A549 (cell line): ENCODE measurements around the gene HMCN1. TPM values are rescaled to one million over a fixed set of nuclear protein-coding genes. Genes with fewer than 3 reads are reported as not detected.
A peak's percentile ranks its signal among the peaks of the same experiment; 100 is the strongest.

Experiments
- ATAC-seq, 2 experiments: fragments of 200-7000 bp in 1 of 2; fragments of >200 bp in 1 of 2; cut with Nextera tagmentation in 1 of 2; cut with Tn5 transposase in 1 of 2; 3 replicates each; pipeline versions ENCODE4 v1.8.0 to v1.9.1; 2018 to 2020; ENCODE audit warnings: mild to moderate bottlenecking in 1 of 2, moderate library complexity in 1 of 2
- CTCF ChIA-PET: fragments of 300-600 bp; sonication (Branson Sonifier 250); formaldehyde crosslinking; extraction: SDS; loops from one replicate; lab custom pipeline; 2021; ENCODE audit warnings: antibody characterized with exemption, inconsistent platforms; lab: Yijun Ruan, JAX
- POLR2A ChIA-PET: fragments of 350-600 bp; formaldehyde crosslinking; extraction: SDS; loops from one replicate; lab custom pipeline; 2021; ENCODE audit warnings: antibody characterized with exemption, inconsistent platforms; lab: Yijun Ruan, JAX
- DNase-seq, 2 experiments: peaks; one replicate each; pipeline versions ENCODE4 v3.0.0 to v3.0.0-alpha.2; 2011 to 2016; ENCODE audit warnings: low read depth in 1 of 2, low spot score in 1 of 2
- FAIRE-seq: peaks from 2 replicates; lab custom pipeline; 2011; peaks lifted over from hg19 to GRCh38; lab: Jason Lieb, UNC
- H3K27ac ChIP-seq, 2 experiments: fragments of >200 bp; sonication (Bioruptor Twin); formaldehyde crosslinking; 3 replicates each; pipeline ENCODE4 v1.5.1; 2016 to 2017
- H3K4me1 ChIP-seq: fragments of >200 bp; sonication (Bioruptor Twin); formaldehyde crosslinking; 3 replicates; pipeline ENCODE4 v1.6.1; 2016
- H3K4me2 ChIP-seq: fragments of >200 bp; sonication (Bioruptor Twin); formaldehyde crosslinking; 3 replicates; pipeline ENCODE4 v1.6.1; 2016
- H3K4me3 ChIP-seq: fragments of >200 bp; sonication (Bioruptor Twin); formaldehyde crosslinking; 3 replicates; pipeline ENCODE4 v1.5.1; 2016
- H3K9me3 ChIP-seq: fragments of >200 bp; sonication (Bioruptor Twin); formaldehyde crosslinking; 3 replicates; pipeline ENCODE4 v1.6.1; 2016
- ATOH8 ChIP-seq: fragments of 250-450 bp; sonication (Bioruptor Pico); IDR thresholded peaks from 2 replicates; pipeline ENCODE4 v1.5.0; 2020; ENCODE audit warnings: low read depth, mild to moderate bottlenecking, moderate library complexity
- BHLHE40 ChIP-seq: IDR thresholded peaks from 2 replicates; pipeline ENCODE4 v1.6.1; 2012; ENCODE audit warnings: low read depth, low read length, inconsistent platforms
- CBX8 ChIP-seq: fragments of 200-600 bp; sonication (generic); IDR thresholded peaks from 2 replicates; pipeline ENCODE4 v1.6.1; 2016
- CHD4 ChIP-seq: fragments of 200-600 bp; sonication (generic); IDR thresholded peaks from 2 replicates; pipeline ENCODE4 v1.6.1; 2016; ENCODE audit warnings: antibody characterized with exemption, mild to moderate bottlenecking, borderline replicate concordance
- E2F6 ChIP-seq: IDR thresholded peaks from 2 replicates; pipeline ENCODE4 v1.6.1; 2012; ENCODE audit warnings: low read depth, borderline replicate concordance
- EHF ChIP-seq: fragments of 250-450 bp; sonication (Bioruptor Pico); IDR thresholded peaks from 2 replicates; pipeline ENCODE4 v1.5.0; 2020; ENCODE audit warnings: mild to moderate bottlenecking
- ESRRA ChIP-seq: fragments of 150-350 bp; IDR thresholded peaks from 2 replicates; pipeline ENCODE4 v1.6.1; 2014; ENCODE audit warnings: mild to moderate bottlenecking, low read length, borderline replicate concordance
- HDAC2 ChIP-seq: fragments of 200-600 bp; sonication (generic); IDR thresholded peaks from 2 replicates; pipeline ENCODE4 v1.6.1; 2016
- HEYL ChIP-seq: fragments of 250-450 bp; sonication (Bioruptor Pico); IDR thresholded peaks from 2 replicates; pipeline ENCODE4 v1.8.0; 2021; ENCODE audit warnings: mild to moderate bottlenecking, moderate library complexity
- HOXA7 ChIP-seq: fragments of 250-450 bp; sonication (Bioruptor Pico); IDR thresholded peaks from 2 replicates; pipeline ENCODE4 v1.5.0; 2020; ENCODE audit warnings: mild to moderate bottlenecking, moderate library complexity
- KDM1A ChIP-seq: fragments of 200-600 bp; sonication (generic); IDR thresholded peaks from 2 replicates; pipeline ENCODE4 v1.6.1; 2016; ENCODE audit warnings: low read depth, mild to moderate bottlenecking
- MAX ChIP-seq: IDR thresholded peaks from 2 replicates; pipeline ENCODE4 v1.6.1; 2012
- MYC ChIP-seq: IDR thresholded peaks from 2 replicates; pipeline ENCODE4 v1.6.1; 2012; ENCODE audit warnings: mild to moderate bottlenecking, inconsistent platforms, low read length, improper control_type of control experiment, borderline replicate concordance
- PBX3 ChIP-seq: IDR thresholded peaks from 2 replicates; pipeline ENCODE4 v1.6.1; 2012
- RARB ChIP-seq: fragments of 250-450 bp; sonication (Bioruptor Pico); IDR thresholded peaks from 2 replicates; pipeline ENCODE4 v1.8.0; 2021; ENCODE audit warnings: mild to moderate bottlenecking, moderate library complexity
- RNF2 ChIP-seq: fragments of 200-600 bp; sonication (generic); IDR thresholded peaks from 2 replicates; pipeline ENCODE4 v1.6.1; 2016; ENCODE audit warnings: low read depth, mild to moderate bottlenecking, antibody characterized with exemption, moderate library complexity, borderline replicate concordance
- SREBF2 ChIP-seq: fragments of 450-650 bp; IDR thresholded peaks from 2 replicates; pipeline ENCODE4 v1.6.1; 2014; ENCODE audit warnings: mild to moderate bottlenecking, moderate library complexity
- WGBS: methylation state at CpG from one replicate; pipeline ENCODE4 v1.1.6; 2017; ENCODE audit errors: missing lambda C conversion rate; 5-methylcytosine and 5-hydroxymethylcytosine counted together
- polyA plus RNA-seq, 4 experiments: library from polyadenylated mRNA; depleted of rRNA in 3 of 4; stranded (reverse); fragments of >200 nt; fragmentation: RNase III in 1 of 4; extraction: RNeasy Plus Mini Kit Qiagen cat#74134 plus additional on column Dnase treatment in 1 of 4; gene quantifications; 2 replicates in 3 of 4; 3 replicates in 1 of 4; pipeline ENCODE4 v1.2.3, GENCODE V29; 2011 to 2017
- TF ChIP-seq, protein P1 (sequence below): fragments of >200 bp; sonication (Bioruptor Twin); formaldehyde crosslinking; IDR thresholded peaks from 2 replicates; pipeline ENCODE4 v1.6.1; 2016

Gene HMCN1
- polyA plus RNA-seq, 2 of the 4 experiments (the other 2 are of a cell fraction), result 0.03 to 0.06 TPM

- Histone ChIP-seq H3K4me3 (peak overlapping the region; percentile 54; the same call in 1 of the 3 replicates), H3K4me2 (peak overlapping the region; percentile 97), H3K4me1 (0 out of 3 replicates have a peak, but pooled peaks cover 10% of the 10 kb centered on the region), H3K9me3 (no peaks in the 10 kb centered on the region; the same call in 2 of the 3 replicates), H3K27ac (no peak overlapping the region)
- ATAC-seq, result no peak
- ChIA-PET CTCF (interaction anchor here (1.5 to 3.6 kb wide), 3 partner anchors 8 to 565 kb away, joined by 4 to 32 read pairs (median 5); no protein-coding TSS in a partner anchor), POLR2A (no interaction called here)
- no peak for DNase-seq
- 52% methylated on average over 10 of the region's 10 CpGs for WGBS
- no peak for FAIRE-seq
- TF ChIP-seq MYC (no peak), CBX8 (peak; percentile 84; the same call in 1 of the 2 replicates), RNF2 (peak; percentile 96; the same call in 1 of the 2 replicates)
Measured at GRCh38 chr1:185734929-185735700, 924 bp downstream of the HMCN1 start.

DNA sequence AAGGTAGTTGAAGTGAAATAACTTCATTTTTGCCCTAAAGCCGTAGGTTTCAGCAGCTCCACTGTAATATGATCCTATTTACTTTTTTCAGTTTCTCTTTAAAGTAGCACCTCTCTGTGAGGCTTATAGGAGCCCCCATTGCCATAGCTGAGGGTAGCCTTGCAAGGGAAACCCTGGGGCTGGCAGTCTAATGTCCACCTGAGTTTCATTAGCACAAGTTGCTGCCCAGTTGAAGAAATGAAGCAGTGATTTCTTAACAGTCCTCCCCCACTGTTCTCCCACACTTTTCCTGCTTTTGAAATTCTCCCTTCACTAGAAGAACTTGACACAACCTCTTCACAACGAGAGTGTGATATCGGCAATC, 1.5 kb downstream of the HMCN1 start:
- WGBS, result 42% methylated on average over 3 of the region's 3 CpGs
- TF ChIP-seq HEYL, result no peak
- TF ChIP-seq, all 56 proteins: peak for 0
- CTCF ChIA-PET, result no interaction called here
- ATAC-seq, result no peak
- FAIRE-seq, result no peak
- Histone ChIP-seq H3K4me3 (no peak overlapping the region), H3K4me2 (no peak overlapping the region), H3K9me3 (no peaks in the 10 kb centered on the region; the same call in 2 of the 3 replicates), H3K4me1 (0 out of 3 replicates have a peak, but pooled peaks cover 10% of the 10 kb centered on the region), H3K27ac (no peak overlapping the region)
- POLR2A ChIA-PET, result no interaction called here
- DNase-seq, result no peak

DNA sequence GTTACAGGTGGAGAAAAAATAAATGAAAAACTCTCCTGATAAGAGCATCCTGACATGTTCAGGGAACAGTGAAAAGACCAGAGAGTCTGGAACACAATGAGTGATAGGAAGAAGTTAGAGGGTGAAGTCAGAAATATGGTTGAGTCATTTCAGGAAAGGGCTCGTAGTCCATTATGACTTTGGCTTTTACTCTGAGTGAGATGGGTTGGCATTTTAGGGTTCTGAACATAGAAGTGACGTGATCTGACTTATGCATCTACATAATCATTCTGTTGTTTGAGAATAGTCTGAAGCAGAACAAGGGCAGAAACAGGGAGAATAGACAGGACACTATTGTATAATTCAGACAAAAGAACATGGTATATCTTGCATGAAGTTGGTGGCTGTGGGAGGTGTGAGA, 5.8 kb downstream of the HMCN1 start:
- Histone ChIP-seq H3K27ac (no peak overlapping the region), H3K9me3 (no peaks in the 10 kb centered on the region; the same call in 2 of the 3 replicates), H3K4me2 (no peak overlapping the region), H3K4me3 (no peak overlapping the region), H3K4me1 (0 out of 3 replicates have a peak, but pooled peaks cover 5% of the 10 kb centered on the region)
- DNase-seq (no peak), ATAC-seq (no peak), FAIRE-seq (no peak)
- TF ChIP-seq PBX3 (no peak), MYC (no peak), ATOH8 (no peak), CHD4 (no peak), MAX (no peak), ESRRA (no peak), HOXA7 (no peak), HDAC2 (no peak), E2F6 (no peak), KDM1A (no peak), SREBF2 (no peak), EHF (no peak), BHLHE40 (no peak), RARB (no peak)
- TF ChIP-seq, protein P1, sequence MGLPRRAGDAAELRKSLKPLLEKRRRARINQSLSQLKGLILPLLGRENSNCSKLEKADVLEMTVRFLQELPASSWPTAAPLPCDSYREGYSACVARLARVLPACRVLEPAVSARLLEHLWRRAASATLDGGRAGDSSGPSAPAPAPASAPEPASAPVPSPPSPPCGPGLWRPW, result no peak
- ChIA-PET POLR2A (no interaction called here), CTCF (no interaction called here)
- WGBS, result 8% methylated on average over 2 of the region's 2 CpGs
